Large intestine (tissue), 3 donors: Measurements from ENCODE around the gene LIN54. TPM values are rescaled to one million over a fixed set of nuclear protein-coding genes. Genes with fewer than 3 reads are reported as not detected.
"Not testable (repeated sequence)": the region's sequence is repeated elsewhere in the genome, so short reads cannot be mapped to it uniquely, and the experiment has no call there.

Source experiments
- DNase-seq, 2 donors: peaks; one replicate each; pipeline versions ENCODE4 v3.0.0 to v3.0.0-alpha.2; 2013
- H3K27ac ChIP-seq: one replicate; pipeline ENCODE4 v1.5.1; 2013; ENCODE audit warnings: low read length
- H3K27me3 ChIP-seq: 2 replicates; pipeline ENCODE4 v1.6.1; 2013; ENCODE audit warnings: low read length; ENCODE audit not compliant: control insufficient read depth, insufficient read depth
- H3K36me3 ChIP-seq: 2 replicates; pipeline ENCODE4 v1.6.1; 2013; ENCODE audit warnings: low read length; ENCODE audit not compliant: control insufficient read depth, insufficient read depth
- H3K4me1 ChIP-seq: one replicate; pipeline ENCODE4 v1.6.1; 2013; ENCODE audit warnings: low read length; ENCODE audit not compliant: control insufficient read depth, insufficient read depth
- H3K4me3 ChIP-seq: one replicate; pipeline ENCODE4 v1.5.1; 2013; ENCODE audit warnings: low read length
- H3K9me3 ChIP-seq: one replicate; pipeline ENCODE4 v1.6.1; 2013; ENCODE audit warnings: mild to moderate bottlenecking, low read depth, low read length, moderate library complexity; ENCODE audit not compliant: control insufficient read depth
- WGBS: methylation state at CpG from one replicate; pipeline ENCODE4 v1.1.5; 2013; ENCODE audit warnings: low lambda C conversion rate; ENCODE audit not compliant: insufficient coverage; 5-methylcytosine and 5-hydroxymethylcytosine counted together
- polyA plus RNA-seq: library from polyadenylated mRNA; unstranded; fragments of 120-200 nt; gene quantifications from one replicate; pipeline ENCODE4 v1.2.1, GENCODE V29; 2013

Gene LIN54
- polyA plus RNA-seq, 1 donor, result 12.3 TPM

DNA sequence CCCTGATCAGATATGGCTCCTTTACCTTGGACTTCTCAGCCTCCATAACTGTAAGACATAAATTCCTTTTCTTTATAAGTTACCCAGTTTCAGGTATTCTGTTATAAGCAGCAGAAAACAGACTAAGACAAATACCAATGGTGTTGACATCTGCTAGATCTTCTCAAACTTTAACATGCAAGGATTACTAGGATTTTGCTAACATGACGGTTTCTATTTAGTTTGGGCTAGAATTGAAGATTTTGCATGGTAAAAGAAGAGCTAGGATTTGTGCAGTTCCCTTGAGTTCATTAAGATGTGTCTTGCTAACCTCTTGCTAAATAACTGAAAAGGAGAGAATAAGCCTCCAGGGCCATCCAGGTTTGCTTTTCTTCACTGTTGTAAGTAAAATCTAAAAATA is 19.1 kb upstream of the LIN54 start:
- Histone ChIP-seq H3K27ac (no peak overlapping the region), H3K9me3 (peaks cover 9% of the 10 kb centered on the region), H3K4me3 (no peak overlapping the region), H3K27me3 (no peaks in the 10 kb centered on the region), H3K36me3 (no peaks in the 10 kb centered on the region), H3K4me1 (no peaks in the 10 kb centered on the region)
- no peak for DNase-seq
- WGBS, result no CpG with 5 or more reads among the region's 1 CpG

GRCh38 chr4:83028976-83029375 is 18.4 kb upstream of the LIN54 start:
- H3K27me3 ChIP-seq, result no peaks in the 10 kb centered on the region
- H3K4me3 ChIP-seq, result no peak overlapping the region
- DNase-seq, result no peak
- WGBS, result 80% methylated on average over 1 of the region's 3 CpGs
- H3K36me3 ChIP-seq, result no peaks in the 10 kb centered on the region
- peaks cover 12% of the 10 kb centered on the region for H3K9me3 ChIP-seq
- H3K4me1 ChIP-seq, result no peaks in the 10 kb centered on the region
- no peak overlapping the region for H3K27ac ChIP-seq

GRCh38 chr4:83025563-83025962 is 14.9 kb upstream of the LIN54 start:
- Histone ChIP-seq H3K4me3 (no peak overlapping the region), H3K4me1 (no peaks in the 10 kb centered on the region), H3K36me3 (no peaks in the 10 kb centered on the region), H3K9me3 (peaks cover 9% of the 10 kb centered on the region), H3K27ac (no peak overlapping the region), H3K27me3 (no peaks in the 10 kb centered on the region)
- DNase-seq, result no peak

DNA sequence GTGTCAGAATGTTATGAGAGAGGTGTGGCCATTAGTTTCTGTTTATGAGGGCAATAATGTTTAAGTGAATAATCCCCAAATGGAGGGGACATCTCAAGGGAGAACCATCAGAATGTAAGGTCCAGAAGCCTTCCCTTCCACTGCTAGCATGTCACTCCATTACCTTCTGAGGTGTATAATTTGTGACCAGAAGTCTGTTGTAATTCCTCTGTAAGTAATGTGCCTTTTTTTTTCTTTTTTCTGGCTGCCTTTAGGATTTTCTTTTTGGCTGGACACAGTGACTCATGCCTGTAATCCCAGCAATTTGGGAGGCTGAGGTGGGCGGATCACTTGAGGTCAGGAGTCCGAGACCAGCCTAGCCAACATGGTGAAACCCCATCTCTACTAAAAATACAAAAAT is 13.6 kb upstream of the LIN54 start:
- no peaks in the 10 kb centered on the region for H3K27me3 ChIP-seq
- WGBS, result no CpG with 5 or more reads among the region's 2 CpGs
- H3K27ac ChIP-seq, result no peak overlapping the region
- no peak for DNase-seq
- H3K9me3 ChIP-seq, result peaks cover 9% of the 10 kb centered on the region
- no peaks in the 10 kb centered on the region for H3K4me1 ChIP-seq
- H3K36me3 ChIP-seq, result no peaks in the 10 kb centered on the region
- no peak overlapping the region for H3K4me3 ChIP-seq

DNA sequence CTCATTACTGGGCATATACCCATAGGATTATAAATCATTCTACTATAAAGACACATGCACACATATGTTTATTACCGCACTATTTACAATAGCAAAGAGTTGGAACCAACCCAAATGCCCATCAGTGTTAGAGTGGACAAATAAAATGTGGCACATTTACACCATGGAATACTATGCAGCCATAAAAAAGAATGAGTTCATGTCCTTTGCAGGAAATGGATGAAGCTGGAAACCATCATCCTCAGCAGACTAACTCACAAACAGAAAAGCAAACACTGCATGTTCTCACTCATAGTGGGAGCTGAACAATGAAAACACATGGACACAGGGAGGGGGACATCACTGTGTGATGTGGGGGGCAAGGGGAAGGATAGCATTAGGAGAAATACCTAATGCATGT is 13.0 kb upstream of the LIN54 start:
- not testable (repeated sequence) for H3K4me1 ChIP-seq, H3K27ac ChIP-seq, H3K36me3 ChIP-seq, H3K27me3 ChIP-seq, DNase-seq, H3K9me3 ChIP-seq, H3K4me3 ChIP-seq
- WGBS, result 100% methylated on average over 1 of the region's 1 CpG

DNA sequence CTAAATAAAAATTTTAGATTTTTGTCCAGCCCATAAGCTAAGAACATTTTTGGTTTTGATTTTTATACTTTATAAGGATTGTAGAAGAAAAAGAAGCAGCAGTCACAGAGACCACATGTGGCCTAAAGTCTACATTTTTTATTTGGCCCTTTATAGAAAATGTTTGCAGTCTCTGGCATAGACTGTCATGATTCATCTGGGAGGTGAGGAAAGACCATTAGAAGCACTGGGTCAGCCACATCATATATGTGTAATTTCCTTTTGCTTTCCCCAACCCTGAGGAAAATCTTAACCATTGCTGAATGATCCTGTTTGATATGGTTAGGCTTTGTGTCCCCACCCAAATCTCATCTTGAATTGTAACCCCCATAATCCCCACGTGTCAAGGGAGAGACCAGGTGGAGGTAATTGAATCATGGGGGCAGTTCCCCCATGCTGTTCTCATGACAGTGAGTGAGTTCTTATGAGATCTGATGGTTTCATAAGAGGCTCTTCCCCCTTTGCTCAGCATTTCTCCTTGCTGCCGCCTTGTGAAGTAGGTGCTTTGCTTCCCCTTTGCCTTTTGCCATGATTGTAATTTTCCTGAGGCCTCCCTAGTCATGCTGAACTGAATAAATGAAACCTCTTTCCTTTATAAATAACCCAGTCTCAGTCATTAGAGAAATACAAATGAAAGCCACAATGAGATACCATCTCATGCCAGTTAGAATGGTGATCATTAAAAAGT is 12.3 kb upstream of the LIN54 start:
- H3K27ac ChIP-seq, result no peak overlapping the region
- DNase-seq, result no peak
- peaks cover 9% of the 10 kb centered on the region for H3K9me3 ChIP-seq
- no peaks in the 10 kb centered on the region for H3K4me1 ChIP-seq
- no CpG with 5 or more reads among the region's 2 CpGs for WGBS
- H3K36me3 ChIP-seq, result no peaks in the 10 kb centered on the region
- H3K27me3 ChIP-seq, result no peaks in the 10 kb centered on the region
- no peak overlapping the region for H3K4me3 ChIP-seq

DNA sequence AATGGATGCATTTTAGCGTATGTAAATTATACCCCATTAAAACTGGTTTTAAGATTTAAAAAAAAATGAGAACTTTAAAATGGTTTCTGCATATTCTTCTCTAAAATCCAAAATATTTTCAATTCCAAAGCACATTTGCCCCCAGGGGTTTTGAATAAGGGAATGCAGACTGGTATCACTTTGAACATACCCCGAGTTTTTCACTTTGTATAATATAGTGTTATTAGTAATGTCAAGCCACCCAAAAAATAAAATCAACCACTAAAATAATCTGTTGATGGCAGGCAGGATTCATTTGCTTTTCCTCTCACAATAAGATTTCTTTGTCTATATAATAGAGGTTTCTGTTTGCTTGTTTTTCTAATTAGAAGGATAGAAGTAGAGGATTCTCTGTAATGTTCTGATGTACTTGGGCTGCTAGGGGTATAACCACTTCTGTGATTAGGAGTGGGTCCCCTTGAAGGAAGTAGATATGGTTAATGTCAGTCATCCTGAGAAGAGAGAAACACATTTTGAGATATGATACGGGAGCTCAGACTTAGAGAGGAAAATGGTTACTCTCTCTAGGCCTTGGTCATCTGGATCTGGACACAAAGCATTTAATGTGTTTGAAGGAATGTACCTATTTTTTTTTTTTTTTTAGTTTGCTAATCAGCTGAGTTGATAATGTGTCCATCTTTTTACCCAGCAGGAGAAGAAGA is 9.3 kb upstream of the LIN54 start:
- Histone ChIP-seq H3K27ac (no peak overlapping the region), H3K4me1 (no peaks in the 10 kb centered on the region), H3K36me3 (no peaks in the 10 kb centered on the region), H3K9me3 (peaks cover 7% of the 10 kb centered on the region), H3K4me3 (no peak overlapping the region), H3K27me3 (no peaks in the 10 kb centered on the region)
- WGBS, result no CpG with 5 or more reads among the region's 3 CpGs
- DNase-seq, result no peak

DNA sequence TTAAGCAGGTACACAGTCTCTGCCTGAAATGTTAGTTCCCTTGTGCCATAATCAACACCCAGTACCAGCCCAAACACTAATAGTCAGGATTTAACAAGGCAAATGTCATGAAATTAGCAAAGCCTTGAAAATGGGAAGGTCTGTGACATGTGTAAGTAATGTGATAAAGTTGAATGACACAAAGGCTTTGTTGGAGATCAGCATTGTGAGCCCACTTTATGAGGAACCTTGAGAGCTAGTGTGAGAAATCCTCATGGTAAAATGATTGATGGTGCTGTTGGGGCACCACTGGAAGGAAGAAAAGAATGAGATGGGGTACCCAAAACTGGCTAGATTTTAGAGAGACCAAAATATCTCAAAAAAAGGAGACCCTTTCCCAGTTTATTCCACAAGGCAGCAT is 3.3 kb upstream of the LIN54 start:
- H3K4me1 ChIP-seq, result peaks cover 8% of the 10 kb centered on the region
- H3K27me3 ChIP-seq, result no peaks in the 10 kb centered on the region
- no peak for DNase-seq
- no peaks in the 10 kb centered on the region for H3K9me3 ChIP-seq
- H3K36me3 ChIP-seq, result no peaks in the 10 kb centered on the region
- no peak overlapping the region for H3K27ac ChIP-seq
- no peak overlapping the region for H3K4me3 ChIP-seq

GRCh38 chr4:83013420-83013867 is 2.8 kb upstream of the LIN54 start:
- peak in 1 of 2 donors; percentile 42 for DNase-seq
- Histone ChIP-seq H3K9me3 (no peaks in the 10 kb centered on the region), H3K36me3 (no peaks in the 10 kb centered on the region), H3K27me3 (no peaks in the 10 kb centered on the region), H3K27ac (peak overlapping the region; percentile 77), H3K4me1 (peaks cover 9% of the 10 kb centered on the region), H3K4me3 (peak overlapping the region; percentile 60)
- 31% methylated on average over 4 of the region's 13 CpGs for WGBS

- WGBS, result no CpG with 5 or more reads among the region's 73 CpGs
- peak; percentile 98 to 99 for DNase-seq
- no peaks in the 10 kb centered on the region for H3K9me3 ChIP-seq
- peak overlapping the region; percentile 98 for H3K27ac ChIP-seq
- no peaks in the 10 kb centered on the region for H3K27me3 ChIP-seq
- peaks cover 9% of the 10 kb centered on the region for H3K4me1 ChIP-seq
- no peaks in the 10 kb centered on the region for H3K36me3 ChIP-seq
- peak overlapping the region; percentile 60 for H3K4me3 ChIP-seq
Observed at GRCh38 chr4:83012687-83013419, 2.2 kb upstream of the LIN54 start.
